Heart left ventricle (tissue), 16 donors: ENCODE results near the gene ADGRV1. TPM values are rescaled to one million over a fixed set of nuclear protein-coding genes. Genes with fewer than 3 reads are reported as not detected.
"Not testable (repeated sequence)": the region's sequence is repeated elsewhere in the genome, so short reads cannot be mapped to it uniquely, and the experiment has no call there.

Experiments
- ATAC-seq, 4 donors: fragments of 200-7000 bp; cut with Tn5 transposase; one replicate each; pipeline ENCODE4 v1.9.1; 2020 to 2022; ENCODE audit warnings: moderate library complexity in 4 of 4, mild to moderate bottlenecking in 3 of 4, moderate number of reproducible peaks in 1 of 4
- DNase-seq, 5 donors: peaks; one replicate each; pipeline ENCODE4 v3.0.0-alpha.2; 2020
- H3K27ac ChIP-seq, 12 donors: fragments of 200-600 bp; sonication (generic) in 4 of 12; one replicate each; pipeline versions ENCODE4 v1.5.0 to v1.8.0; 2016 to 2022; ENCODE audit warnings: mild to moderate bottlenecking in 2 of 12
- H3K27me3 ChIP-seq, 9 donors: fragments of 200-600 bp; sonication (generic) in 2 of 9; one replicate each; pipeline versions ENCODE4 v1.5.1 to v1.8.0; 2016 to 2022; ENCODE audit warnings: mild to moderate bottlenecking in 3 of 9
- H3K36me3 ChIP-seq, 9 donors: fragments of 200-600 bp; sonication (generic) in 2 of 9; one replicate each; pipeline versions ENCODE4 v1.5.0 to v1.8.0; 2018 to 2022; ENCODE audit warnings: mild to moderate bottlenecking in 2 of 9
- H3K4me1 ChIP-seq, 12 donors: fragments of 200-600 bp; sonication (generic) in 4 of 12; one replicate each; pipeline versions ENCODE4 v1.5.0 to v1.8.0; 2016 to 2022; ENCODE audit warnings: mild to moderate bottlenecking in 3 of 12
- H3K4me3 ChIP-seq, 12 donors: fragments of 200-600 bp; sonication (generic) in 4 of 12; one replicate each; pipeline versions ENCODE4 v1.5.0 to v1.8.0; 2017 to 2022; ENCODE audit warnings: mild to moderate bottlenecking in 9 of 12, moderate library complexity in 4 of 12
- H3K9me3 ChIP-seq, 12 donors: fragments of 200-600 bp; sonication (generic) in 4 of 12; one replicate each; pipeline versions ENCODE4 v1.5.0 to v1.8.0; 2016 to 2022; ENCODE audit warnings: mild to moderate bottlenecking in 1 of 12
- POLR2A ChIP-seq, 2 donors: fragments of 450-650 bp; IDR thresholded peaks; one replicate each; pipeline ENCODE4 v1.6.1; 2017; ENCODE audit warnings: antibody characterized with exemption in 2 of 2, mild to moderate bottlenecking in 2 of 2, moderate library complexity in 2 of 2
- WGBS, 4 donors: extraction: QIAGEN DNeasy Blood & Tissue Kit in 2 of 4; methylation state at CpG; one replicate each; pipeline versions ENCODE4 v1.1.5 to v1.1.7; 2013 to 2018; 5-methylcytosine and 5-hydroxymethylcytosine counted together
- intact Hi-C, 10 donors: fragments of 100-400 bp; cut with DNase I; formaldehyde crosslinking; loops; one replicate each; pipeline versions ENCODE4 v1.11.1 to v1.14.2; 2022
- polyA plus RNA-seq, 2 donors: library from polyadenylated mRNA; stranded (reverse); fragments of 200-250 nt; gene quantifications; one replicate each; pipeline ENCODE4 v1.2.3, GENCODE V29; 2013
- total RNA-seq, 9 donors: library from RNA; depleted of rRNA in 2 of 9; stranded (reverse); fragments of >200 nt in 2 of 9; fragmentation: NEBNext Ultra II Directional in 3 of 9; extraction: Animal tissue kit (Norgen Biotek cat#: 25700) in 3 of 9; gene quantifications; one replicate each; pipeline versions ENCODE4 v1.1.0 to v1.2.4, GENCODE V29; 2016 to 2023
- TF ChIP-seq, protein P1 (sequence below), 12 donors: fragments of 200-600 bp; sonication (generic) in 4 of 12; IDR thresholded peaks; one replicate each; pipeline versions ENCODE4 v1.5.0 to v1.8.0; 2018 to 2022; ENCODE audit warnings: antibody characterized with exemption in 12 of 12, mild to moderate bottlenecking in 5 of 12
- donor health status: ischemic (EF 13 %, LVEDD 7.1; RV severe dilation, severe dysfunction).
- donor health status: healthy with polysubstance abuse.
- donor health status: DM: no; HTN: yes; CAD: no.
- donor health status: DM: no; HTN: no; CAD: no.
- donor health status: ischemic (EF 25% LVEDD 6.9; RV normal size, moderate dysfunction).
- donor health status: ischemic (EF 25% LVEDD 5.7; RV mildly dilated, moderate dysfunction).
- donor health status: healthy.
- donor health status: DM: yes; HTN: yes; CAD: no.
- donor health status: ischemic (EF 35%, LVEDD 5.7; RV mildly dilated, moderate dysfunction).
- donor health status: nonischemic (EF 11% LVEDD 7.7; RV severe dilation, severe dysfunction).
- donor health status: DM: yes; HTN: yes; CAD: no.
- donor health status: PGD.
- donor health status: ischemic (EF 29% LVEDD 5.4; RV normal size, mild dysfunction).
- donor health status: nonischemic (EF 23%, LVEDD 6.1; RV moderate dilation, normal function).

ADGRV1 gene
- total and polyA plus RNA-seq, 11 donors = 0.25 to 0.29 TPM; not detected in 9

DNA sequence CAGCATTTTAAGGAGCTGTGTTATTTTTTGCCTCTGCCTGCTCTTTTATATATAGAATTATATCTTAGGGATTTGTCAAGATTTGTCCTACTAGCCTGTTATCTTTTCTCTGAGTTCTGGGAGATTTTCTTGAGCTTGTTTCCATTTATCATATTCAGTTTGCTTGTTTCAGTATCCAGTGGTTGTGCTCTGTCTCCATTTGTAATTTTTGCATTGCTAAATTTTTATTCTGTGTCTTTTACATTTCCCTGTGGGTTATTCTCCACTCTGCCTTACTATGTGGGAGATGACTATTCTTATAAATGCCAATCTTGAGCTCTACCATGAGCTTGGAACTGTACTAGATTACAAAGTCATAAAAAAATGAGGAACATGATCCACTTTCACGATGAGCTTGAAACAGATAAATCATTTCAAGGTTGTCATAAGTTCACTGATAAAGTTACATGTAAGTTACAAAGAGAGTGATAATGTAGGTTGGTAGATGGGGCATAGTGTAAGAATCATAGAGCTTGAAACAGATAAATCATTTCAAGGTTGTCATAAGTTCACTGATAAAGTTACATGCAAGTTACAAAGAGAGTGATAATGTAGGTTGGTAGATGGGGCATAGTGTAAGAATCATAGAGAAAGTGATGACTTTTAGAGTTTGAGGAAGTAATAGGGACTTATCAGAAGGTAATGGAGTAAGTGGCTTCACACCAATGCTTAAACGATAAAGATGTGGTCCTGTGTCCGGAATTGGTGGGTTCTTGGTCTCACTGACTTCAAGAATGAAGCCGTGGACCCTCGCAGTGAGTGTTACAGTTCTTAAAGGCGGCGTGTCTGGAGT lies 287.3 kb downstream of the ADGRV1 start:
- ATAC-seq (no peak), DNase-seq (no peak)
- 89 to 91% (median 90%) methylated on average over 7 of the region's 7 CpGs for WGBS, 4 donors
- Histone ChIP-seq H3K36me3 (no peaks in the 10 kb centered on the region), H3K9me3 (no peaks in the 10 kb centered on the region), H3K27ac (no peak overlapping the region), H3K27me3 (no peaks in the 10 kb centered on the region), H3K4me3 (no peak overlapping the region), H3K4me1 (no peaks in the 10 kb centered on the region)
- TF ChIP-seq, protein P1, sequence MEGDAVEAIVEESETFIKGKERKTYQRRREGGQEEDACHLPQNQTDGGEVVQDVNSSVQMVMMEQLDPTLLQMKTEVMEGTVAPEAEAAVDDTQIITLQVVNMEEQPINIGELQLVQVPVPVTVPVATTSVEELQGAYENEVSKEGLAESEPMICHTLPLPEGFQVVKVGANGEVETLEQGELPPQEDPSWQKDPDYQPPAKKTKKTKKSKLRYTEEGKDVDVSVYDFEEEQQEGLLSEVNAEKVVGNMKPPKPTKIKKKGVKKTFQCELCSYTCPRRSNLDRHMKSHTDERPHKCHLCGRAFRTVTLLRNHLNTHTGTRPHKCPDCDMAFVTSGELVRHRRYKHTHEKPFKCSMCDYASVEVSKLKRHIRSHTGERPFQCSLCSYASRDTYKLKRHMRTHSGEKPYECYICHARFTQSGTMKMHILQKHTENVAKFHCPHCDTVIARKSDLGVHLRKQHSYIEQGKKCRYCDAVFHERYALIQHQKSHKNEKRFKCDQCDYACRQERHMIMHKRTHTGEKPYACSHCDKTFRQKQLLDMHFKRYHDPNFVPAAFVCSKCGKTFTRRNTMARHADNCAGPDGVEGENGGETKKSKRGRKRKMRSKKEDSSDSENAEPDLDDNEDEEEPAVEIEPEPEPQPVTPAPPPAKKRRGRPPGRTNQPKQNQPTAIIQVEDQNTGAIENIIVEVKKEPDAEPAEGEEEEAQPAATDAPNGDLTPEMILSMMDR (IDR thresholded peaks at IDR 0.05) = no peak
- no peak for TF ChIP-seq POLR2A (IDR thresholded peaks at IDR 0.05)
- intact Hi-C loops = no loop called here

DNA sequence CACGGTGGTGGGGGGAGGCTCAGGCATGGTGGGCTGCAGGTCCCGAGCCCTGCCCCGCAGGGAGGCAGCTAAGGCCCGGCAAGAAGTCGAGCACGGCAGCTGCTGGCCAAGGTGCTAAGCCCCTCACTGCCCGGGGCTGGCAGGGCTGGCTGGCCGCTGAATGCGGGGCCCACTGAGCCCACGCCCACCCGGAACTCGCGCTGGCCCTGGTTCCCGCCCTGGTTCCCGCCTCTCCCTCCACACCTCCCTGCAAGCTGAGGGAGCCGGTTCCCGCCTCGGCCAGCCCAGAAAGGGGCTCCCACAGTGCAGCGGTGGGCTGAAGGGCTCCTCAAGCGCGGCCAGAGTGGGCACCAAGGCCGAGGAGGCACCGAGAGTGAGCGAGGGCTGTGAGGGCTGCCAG lies 289.0 kb downstream of the ADGRV1 start:
- 93 to 97% (median 96%) methylated on average over 10 to 24 of the region's 24 CpGs for WGBS, 4 donors
- H3K36me3 ChIP-seq, H3K4me1 ChIP-seq, ATAC-seq, intact Hi-C loops, H3K27me3 ChIP-seq, H3K9me3 ChIP-seq, H3K4me3 ChIP-seq, H3K27ac ChIP-seq: not testable (repeated sequence)
- DNase-seq = peak in 1 of 5 donors; percentile 26

GRCh38 chr5:90849939-90850338 lies 291.3 kb downstream of the ADGRV1 start:
- H3K27me3 ChIP-seq = no peaks in the 10 kb centered on the region
- TF ChIP-seq, protein P1 (IDR thresholded peaks at IDR 0.05) = no peak
- TF ChIP-seq POLR2A (IDR thresholded peaks at IDR 0.05) = no peak
- no peaks in the 10 kb centered on the region for H3K36me3 ChIP-seq
- H3K4me3 ChIP-seq = no peak overlapping the region
- H3K9me3 ChIP-seq = no peaks in the 10 kb centered on the region
- H3K27ac ChIP-seq = no peak overlapping the region
- no peak for DNase-seq
- no peak for ATAC-seq
- H3K4me1 ChIP-seq = no peaks in the 10 kb centered on the region
- intact Hi-C loops = no loop called here

DNA sequence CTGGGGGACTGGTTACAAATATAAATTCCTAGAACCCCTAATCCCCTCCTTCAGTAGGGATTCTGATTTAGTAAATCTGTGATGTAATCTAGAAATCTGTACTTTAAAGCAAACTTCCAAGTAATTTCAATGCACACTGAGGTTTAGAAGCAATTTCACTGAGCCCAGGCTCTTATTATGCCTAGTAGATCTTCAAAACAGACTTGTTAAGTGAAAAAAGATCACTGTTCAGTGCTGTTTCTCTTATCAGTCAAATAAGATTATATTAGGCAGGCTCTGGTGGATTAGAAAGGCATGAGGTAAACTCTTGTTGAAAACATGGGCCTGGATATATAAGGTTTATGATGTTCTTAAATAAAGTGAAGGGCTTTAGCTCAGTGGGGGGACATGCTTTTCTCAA lies 293.9 kb downstream of the ADGRV1 start:
- intact Hi-C loops = no loop called here
- no peaks in the 10 kb centered on the region for H3K4me1 ChIP-seq
- ATAC-seq = no peak
- H3K9me3 ChIP-seq = no peaks in the 10 kb centered on the region
- TF ChIP-seq, protein P1 (IDR thresholded peaks at IDR 0.05) = no peak
- TF ChIP-seq POLR2A (IDR thresholded peaks at IDR 0.05) = no peak
- no peaks in the 10 kb centered on the region for H3K27me3 ChIP-seq
- no peak for DNase-seq
- H3K4me3 ChIP-seq = no peak overlapping the region
- no peak overlapping the region for H3K27ac ChIP-seq
- H3K36me3 ChIP-seq = no peaks in the 10 kb centered on the region

GRCh38 chr5:90853750-90854149 lies 295.2 kb downstream of the ADGRV1 start:
- no peak for ATAC-seq
- TF ChIP-seq, protein P1 (IDR thresholded peaks at IDR 0.05) = no peak
- no peak for TF ChIP-seq POLR2A (IDR thresholded peaks at IDR 0.05)
- Histone ChIP-seq H3K27ac (no peak overlapping the region), H3K4me1 (no peaks in the 10 kb centered on the region), H3K9me3 (no peaks in the 10 kb centered on the region), H3K4me3 (no peak overlapping the region), H3K27me3 (no peaks in the 10 kb centered on the region), H3K36me3 (no peaks in the 10 kb centered on the region)
- no peak for DNase-seq
- WGBS, 4 donors = 93 to 98% (median 95%) methylated on average over 2 of the region's 2 CpGs
- intact Hi-C loops = no loop called here
